NCI-H2107 (cell line): ENCODE results near the gene AK8.
"Not testable (repeated sequence)": the region's sequence is repeated elsewhere in the genome, so short reads cannot be mapped to it uniquely, and the experiment has no call there.

Source experiments
- DNase-seq: peaks from one replicate; lab custom pipeline; 2025; lab: John Stamatoyannopoulos, UW

The AK8 gene

GRCh38 chr9:132797861-132798659 lies 80.0 kb downstream of the AK8 start:
- no peak for DNase-seq

- DNase-seq: no peak
Measured at GRCh38 chr9:132795511-132796303, 82.4 kb downstream of the AK8 start.

- no peak for DNase-seq
Measured at GRCh38 chr9:132794730-132795380, 83.2 kb downstream of the AK8 start.

- no peak for DNase-seq
Measured at GRCh38 chr9:132793606-132794580, 84.2 kb downstream of the AK8 start.

- no peak for DNase-seq
Measured at GRCh38 chr9:132792547-132792946, 85.5 kb downstream of the AK8 start.

GRCh38 chr9:132791699-132792240 lies 86.3 kb downstream of the AK8 start:
- no peak for DNase-seq

- DNase-seq: no peak
Measured at GRCh38 chr9:132789719-132790118, 88.4 kb downstream of the AK8 start.

- DNase-seq: no peak
Measured at GRCh38 chr9:132788378-132788777, 89.7 kb downstream of the AK8 start.

- DNase-seq: no peak
Measured at GRCh38 chr9:132787748-132788159, 90.3 kb downstream of the AK8 start.

GRCh38 chr9:132784286-132784830 lies 93.7 kb downstream of the AK8 start:
- DNase-seq: no peak

GRCh38 chr9:132783006-132783405 lies 95.1 kb downstream of the AK8 start:
- no peak for DNase-seq

- DNase-seq: no peak
Measured at GRCh38 chr9:132782037-132782436, 96.0 kb downstream of the AK8 start.

GRCh38 chr9:132780230-132781007 lies 97.7 kb downstream of the AK8 start:
- no peak for DNase-seq

- DNase-seq: no peak
Measured at GRCh38 chr9:132776891-132777290, 101.2 kb downstream of the AK8 start.

GRCh38 chr9:132776268-132776667 lies 101.8 kb downstream of the AK8 start:
- DNase-seq: no peak

- no peak for DNase-seq
Measured at GRCh38 chr9:132775720-132776119, 102.4 kb downstream of the AK8 start.

GRCh38 chr9:132774886-132775285 lies 103.2 kb downstream of the AK8 start:
- no peak for DNase-seq

- no peak for DNase-seq
Measured at GRCh38 chr9:132773764-132774339, 104.2 kb downstream of the AK8 start.

GRCh38 chr9:132773093-132773492 lies 105.0 kb downstream of the AK8 start:
- no peak for DNase-seq

- not testable (repeated sequence) for DNase-seq
Measured at GRCh38 chr9:132771752-132772151, 106.3 kb downstream of the AK8 start.
